Liver (tissue), 9 donors: Measurements from ENCODE around the gene ZIC1. TPM values are rescaled to one million over a fixed set of nuclear protein-coding genes. Genes with fewer than 3 reads are reported as not detected.
A peak's percentile ranks its signal among the peaks of the same experiment; 100 is the strongest.

Source experiments
- DNase-seq: peaks from one replicate; pipeline ENCODE4 v3.0.0-alpha.2; 2017; ENCODE audit warnings: low spot score
- H3K27ac ChIP-seq, 2 donors: one replicate each; pipeline ENCODE4 v1.7.0; 2013; ENCODE audit warnings: inconsistent platforms in 2 of 2, low read length in 2 of 2, control low read depth in 1 of 2, low read depth in 1 of 2, mild to moderate bottlenecking in 1 of 2
- H3K27me3 ChIP-seq, 4 donors: one replicate each; pipeline versions ENCODE4 v1.6.1 to v1.7.0; 2013; ENCODE audit warnings: low read length in 3 of 4, inconsistent platforms in 1 of 4, mild to moderate bottlenecking in 1 of 4, moderate library complexity in 1 of 4; ENCODE audit not compliant: control insufficient read depth in 4 of 4, insufficient read depth in 4 of 4
- H3K36me3 ChIP-seq, 4 donors: one replicate each; pipeline versions ENCODE4 v1.6.1 to v1.7.0; 2013; ENCODE audit warnings: low read length in 3 of 4, mild to moderate bottlenecking in 3 of 4, low read depth in 1 of 4, moderate library complexity in 1 of 4; ENCODE audit not compliant: control insufficient read depth in 4 of 4, insufficient read depth in 3 of 4
- H3K4me1 ChIP-seq, 4 donors: one replicate each; pipeline versions ENCODE4 v1.6.1 to v1.7.0; 2013; ENCODE audit warnings: low read length in 3 of 4, mild to moderate bottlenecking in 3 of 4, moderate library complexity in 1 of 4; ENCODE audit not compliant: control insufficient read depth in 4 of 4, insufficient read depth in 4 of 4
- H3K4me3 ChIP-seq, 3 donors: one replicate each; pipeline versions ENCODE4 v1.6.1 to v1.7.0; 2013; ENCODE audit warnings: low read length in 3 of 3, control low read depth in 1 of 3, low read depth in 1 of 3, mild to moderate bottlenecking in 1 of 3
- H3K9ac ChIP-seq, 2 donors: one replicate each; pipeline ENCODE4 v1.7.0; 2013; ENCODE audit warnings: low read length in 2 of 2, mild to moderate bottlenecking in 2 of 2, moderate library complexity in 2 of 2, control low read depth in 1 of 2, low read depth in 1 of 2
- H3K9me3 ChIP-seq, 4 donors: one replicate each; pipeline versions ENCODE4 v1.6.1 to v1.7.0; 2013; ENCODE audit warnings: low read length in 3 of 4; ENCODE audit not compliant: control insufficient read depth in 4 of 4
- ATF3 ChIP-seq: IDR thresholded peaks from 2 replicates; pipeline ENCODE4 v1.6.1; 2016; ENCODE audit warnings: antibody characterized with exemption
- CTCF ChIP-seq: fragments of 150-350 bp; IDR thresholded peaks from 2 replicates; pipeline ENCODE4 v1.5.1; 2017; ENCODE audit warnings: improper control_type of control experiment, low read depth, low read length; ENCODE audit not compliant: missing input control
- FOXA1 ChIP-seq: IDR thresholded peaks from 2 replicates; pipeline ENCODE4 v1.6.1; 2016; ENCODE audit warnings: antibody characterized with exemption
- FOXA2 ChIP-seq: IDR thresholded peaks from 2 replicates; pipeline ENCODE4 v1.6.1; 2016; ENCODE audit warnings: antibody characterized with exemption
- HNF4A ChIP-seq, 2 donors: conservative IDR thresholded peaks; 2 replicates each; pipeline ENCODE4 v1.6.1; 2016; ENCODE audit warnings: antibody characterized with exemption in 2 of 2, mild to moderate bottlenecking in 2 of 2
- JUND ChIP-seq, 2 donors: IDR thresholded peaks; 2 replicates each; pipeline ENCODE4 v1.6.1; 2016; ENCODE audit warnings: antibody characterized with exemption in 2 of 2
- NR2F2 ChIP-seq: IDR thresholded peaks from 2 replicates; pipeline ENCODE4 v1.6.1; 2016; ENCODE audit warnings: antibody characterized with exemption
- RAD21 ChIP-seq, 2 donors: IDR thresholded peaks; 2 replicates each; pipeline ENCODE4 v1.6.1; 2016; ENCODE audit warnings: antibody characterized with exemption in 2 of 2, mild to moderate bottlenecking in 2 of 2
- REST ChIP-seq: IDR thresholded peaks from 2 replicates; pipeline ENCODE4 v1.6.1; 2016; ENCODE audit warnings: antibody characterized with exemption, mild to moderate bottlenecking
- RXRA ChIP-seq, 2 donors: IDR thresholded peaks; 2 replicates each; pipeline ENCODE4 v1.6.1; 2017 to 2018; ENCODE audit warnings: antibody characterized with exemption in 2 of 2, mild to moderate bottlenecking in 1 of 2
- SP1 ChIP-seq: IDR thresholded peaks from 2 replicates; pipeline ENCODE4 v1.6.1; 2018; ENCODE audit warnings: antibody characterized with exemption, mild to moderate bottlenecking
- YY1 ChIP-seq: IDR thresholded peaks from 2 replicates; pipeline ENCODE4 v1.6.1; 2016; ENCODE audit warnings: antibody characterized with exemption, mild to moderate bottlenecking
- ZBTB33 ChIP-seq: IDR thresholded peaks from 2 replicates; pipeline ENCODE4 v1.6.1; 2016; ENCODE audit warnings: antibody characterized with exemption
- WGBS: extraction: QIAGEN DNeasy Blood & Tissue Kit; methylation state at CpG from one replicate; pipeline ENCODE4 v1.1.7; 2013; 5-methylcytosine and 5-hydroxymethylcytosine counted together
- polyA plus RNA-seq, 2 donors: library from polyadenylated mRNA; stranded (reverse) in 1 of 2; unstranded in 1 of 2; fragments of 200-250 nt in 1 of 2; fragments of >200 nt in 1 of 2; fragmentation: Nextera tagmentation in 1 of 2; extraction: Ambion mirVana in 1 of 2; gene quantifications; one replicate each; pipeline versions ENCODE4 v1.2.1 to v1.2.3, GENCODE V29; 2013 to 2015
- total RNA-seq, 2 donors: library from RNA; depleted of rRNA; stranded (reverse); fragments of >200 nt; gene quantifications; one replicate each; pipeline ENCODE4 v1.2.3, GENCODE V29; 2014
- donor health status: healthy.
- donor health status: healthy.
- donor health status: healthy.
- donor health status: healthy.
- donor health status: healthy.

ZIC1 gene
- total and polyA plus RNA-seq, 4 donors: 4.4 TPM; not detected in 3

- no peak for TF ChIP-seq RXRA (IDR thresholded peaks at IDR 0.05)
- TF ChIP-seq ZBTB33: no peak
- TF ChIP-seq YY1: no peak
- TF ChIP-seq SP1: no peak
- TF ChIP-seq JUND (IDR thresholded peaks at IDR 0.05): no peak
These were observed 2.1 kb upstream of the ZIC1 start (continued) for GRCh38 chr3:147407114-147407497.

GRCh38 chr3:147407498-147408187, 1.5 kb upstream of the ZIC1 start:
- H3K9me3 ChIP-seq: peaks cover 0 to 12% (median 4%) of the 10 kb centered on the region in 4 donors
- H3K36me3 ChIP-seq: peaks cover 0 to 2% (median 0%) of the 10 kb centered on the region in 4 donors
- H3K27me3 ChIP-seq: peaks cover 0 to 43% (median 13%) of the 10 kb centered on the region in 4 donors
- 19% methylated on average over 27 of the region's 27 CpGs for WGBS
- DNase-seq: no peak
- no peak overlapping the region for H3K27ac ChIP-seq
- no peak overlapping the region for H3K9ac ChIP-seq
- TF ChIP-seq RAD21 (IDR thresholded peaks at IDR 0.05) (no peak), REST (no peak), HNF4A (conservative IDR thresholded peaks at IDR 0.05) (no peak), YY1 (no peak), NR2F2 (no peak)
- H3K4me1 ChIP-seq: peaks cover 7 to 31% (median 12%) of the 10 kb centered on the region in 4 donors
- peak overlapping the region in 1 of 3 donors; percentile 2 for H3K4me3 ChIP-seq

DNA sequence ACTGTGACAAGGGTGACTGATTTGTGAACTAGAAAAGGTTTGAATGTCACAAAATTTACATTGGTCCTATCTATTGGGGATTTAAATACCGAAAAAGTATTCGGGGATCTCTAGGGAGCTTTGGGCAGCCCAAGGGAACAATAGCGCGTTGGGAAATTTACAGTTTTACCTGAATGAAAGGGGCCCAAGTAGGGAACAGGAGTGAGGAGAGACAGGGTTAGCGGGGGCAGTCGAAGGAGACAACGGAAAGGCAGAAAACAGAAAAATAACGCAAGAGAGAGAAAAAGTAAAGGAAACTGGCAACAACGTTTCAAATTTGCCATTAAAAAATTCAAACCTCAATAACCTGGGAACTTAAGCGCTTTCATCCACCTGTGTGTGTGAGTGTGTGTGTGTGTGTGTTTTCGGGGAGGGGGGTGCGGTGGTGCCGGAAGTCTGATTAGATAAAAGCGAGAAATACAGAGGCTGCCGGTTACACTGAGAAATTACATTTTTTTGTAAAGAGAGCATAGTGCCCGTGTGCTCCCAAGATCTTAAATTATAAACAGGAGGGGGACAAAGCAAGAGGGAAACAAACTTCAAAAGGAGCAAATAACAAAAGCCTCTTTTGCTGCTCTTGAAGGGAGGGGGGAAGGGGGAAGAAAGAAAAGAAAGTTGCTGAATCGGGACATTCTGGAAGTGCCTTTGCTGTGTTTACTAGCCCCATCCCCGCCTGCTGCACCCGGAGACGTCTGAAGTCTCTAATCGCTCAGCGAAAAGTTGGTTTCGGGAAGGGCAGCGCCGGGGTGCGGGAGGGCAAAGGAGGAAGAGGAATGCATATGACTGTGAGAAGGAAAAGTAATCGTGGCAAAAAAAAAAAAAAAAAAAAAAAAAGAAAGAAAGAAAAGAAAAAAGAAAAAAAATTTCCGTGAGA, 721 bp upstream of the ZIC1 start:
- 15% methylated on average over 28 of the region's 28 CpGs for WGBS
- DNase-seq: no peak
- no peak overlapping the region for H3K27ac ChIP-seq
- no peak for TF ChIP-seq FOXA2
- TF ChIP-seq FOXA1: no peak
- no peak for TF ChIP-seq REST
- TF ChIP-seq ATF3: no peak
- TF ChIP-seq CTCF: no peak
- no peak for TF ChIP-seq NR2F2
- H3K27me3 ChIP-seq: peaks cover 0 to 43% (median 14%) of the 10 kb centered on the region in 4 donors
- H3K9ac ChIP-seq: no peak overlapping the region
- H3K4me1 ChIP-seq: peaks cover 7 to 39% (median 13%) of the 10 kb centered on the region in 4 donors
- no peak overlapping the region for H3K4me3 ChIP-seq
- peaks cover 0 to 5% (median 0%) of the 10 kb centered on the region in 4 donors for H3K36me3 ChIP-seq
- H3K9me3 ChIP-seq: peaks cover 0 to 12% (median 5%) of the 10 kb centered on the region in 4 donors
